NCI-H2029 (cell line): ENCODE data around the gene SNX5.

Experiments
- DNase-seq: peaks from one replicate; lab custom pipeline; 2025; lab: John Stamatoyannopoulos, UW

Gene SNX5

DNA sequence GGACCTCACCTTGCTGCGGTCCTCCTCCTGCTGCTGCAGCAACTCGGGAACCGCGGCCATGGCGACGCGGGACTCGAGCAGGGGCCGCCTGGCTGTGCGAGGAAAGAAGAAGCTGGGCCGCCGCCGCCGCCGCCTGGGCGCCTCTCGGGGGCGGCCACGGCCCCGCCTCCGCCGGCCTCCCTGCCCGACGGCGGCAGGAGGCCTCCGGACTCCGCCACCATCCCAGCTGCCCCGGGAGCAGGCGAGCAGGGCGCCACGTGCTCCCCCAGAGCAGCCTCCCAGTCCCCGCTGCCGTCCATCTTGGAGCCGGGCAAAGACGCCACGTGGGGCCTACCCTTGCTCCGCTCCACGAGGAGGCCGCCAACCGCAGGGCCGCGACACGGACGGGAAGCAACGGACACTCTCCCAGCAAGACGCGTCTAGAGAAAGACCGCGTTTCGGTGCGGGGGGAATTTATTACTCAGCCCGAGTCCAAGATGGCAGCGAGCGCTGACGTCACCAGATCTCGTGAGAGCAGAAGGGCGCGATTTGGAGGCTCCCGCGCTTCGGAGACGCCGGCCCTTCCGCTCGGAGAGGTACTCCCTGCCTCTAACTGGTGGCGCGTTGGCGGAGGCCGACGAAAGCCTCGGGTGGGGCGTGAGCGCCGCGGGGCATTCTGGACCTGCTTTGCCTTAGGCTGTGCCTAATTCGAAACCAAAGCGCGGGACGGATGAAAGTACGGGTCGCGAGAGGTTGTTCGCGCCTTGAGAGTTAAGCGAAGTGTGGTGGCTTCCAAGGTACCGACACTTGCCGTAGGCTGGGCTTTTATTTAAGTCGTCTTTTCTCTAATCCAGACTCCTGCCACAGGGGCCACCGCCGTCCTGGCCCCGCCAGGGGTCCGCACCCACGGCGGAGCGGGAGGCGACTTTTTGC lies at the start of gene SNX5, which contains the start of gene MGME1:
SNX5 (minus strand) TSS at position 429 of the 912 bp plus-strand sequence; CDS start at position 60, 369 bp downstream.
MGME1 (plus strand) TSS at position 653 of the 912 bp plus-strand sequence. CDS start 842 bp downstream, outside the sequence.
- peak; percentile 99 for DNase-seq

DNA sequence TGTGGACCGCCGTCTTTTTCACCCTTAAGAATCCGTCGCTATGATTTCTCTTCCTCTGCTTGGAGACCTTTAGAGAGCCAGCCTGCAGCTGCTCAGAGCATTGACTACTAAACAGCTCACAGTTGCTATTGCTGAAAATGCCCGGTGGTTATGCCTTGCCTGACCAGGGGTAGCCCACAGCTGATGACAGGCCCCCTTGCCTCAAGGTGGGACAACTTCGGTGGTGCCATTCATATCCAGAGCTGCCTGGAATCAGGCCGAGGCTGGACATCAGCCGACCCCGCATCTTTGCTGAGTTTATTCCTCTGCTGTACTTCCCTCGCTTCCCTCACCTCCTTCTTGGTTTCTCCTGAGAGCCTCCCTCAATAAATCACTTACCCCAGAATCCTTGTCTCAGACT lies 49.5 kb upstream of the SNX5 start:
- DNase-seq = no peak

DNA sequence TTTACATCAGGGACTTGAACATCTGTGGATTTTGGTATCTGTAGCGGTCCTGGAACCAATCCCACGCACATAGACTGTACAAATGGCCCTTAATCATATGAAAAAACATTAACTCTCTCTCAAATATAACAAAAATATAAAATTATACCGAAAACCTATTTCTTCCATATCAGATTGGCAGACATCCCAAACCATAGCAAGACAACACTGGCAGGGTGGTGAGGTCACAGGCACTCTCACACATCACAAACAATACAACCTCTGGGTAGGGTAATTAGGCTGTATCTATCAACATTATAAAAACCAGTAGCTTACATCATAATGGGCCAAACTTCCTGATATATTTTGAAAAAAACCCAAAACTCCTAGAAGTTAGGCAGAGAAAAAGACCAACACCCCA lies 48.2 kb upstream of the SNX5 start:
- DNase-seq = no peak

DNA sequence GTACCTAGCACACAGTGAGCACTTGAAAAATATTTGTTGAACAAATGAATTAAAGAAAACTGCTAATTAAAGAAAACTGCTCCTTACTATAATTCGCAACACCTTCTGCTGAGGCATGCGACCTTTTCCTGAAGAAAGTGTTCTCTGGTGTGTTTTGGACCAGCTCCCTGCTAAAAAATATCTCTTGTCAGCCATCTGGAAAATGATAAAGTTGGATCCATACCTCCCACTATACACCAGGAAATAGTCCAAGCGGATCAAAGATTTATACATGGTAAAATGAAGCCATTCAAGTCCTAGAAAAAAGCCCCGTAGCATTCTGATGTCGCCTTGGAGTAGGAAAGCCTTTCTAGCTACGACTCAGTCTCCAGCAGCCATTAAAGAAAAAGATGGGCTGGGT lies 45.8 kb upstream of the SNX5 start:
- no peak for DNase-seq

DNA sequence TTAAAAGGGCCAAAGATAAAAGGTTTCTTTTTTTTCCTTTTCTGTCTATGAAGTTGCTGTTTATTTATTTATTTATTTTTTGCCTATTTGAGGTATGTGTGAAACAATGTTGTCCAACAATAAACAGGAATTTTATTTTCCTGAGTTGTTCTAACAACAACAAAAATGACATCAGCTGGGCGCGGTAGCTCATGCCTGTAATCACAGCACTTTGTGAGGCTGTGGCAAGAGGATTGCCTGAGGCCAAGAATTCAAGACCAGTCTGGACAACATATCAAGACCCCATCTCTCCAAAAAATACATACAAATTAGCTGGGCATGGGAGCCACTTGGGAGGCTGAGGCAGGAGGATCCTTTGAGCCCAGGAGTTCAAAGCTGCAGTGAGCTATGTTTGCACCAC lies 44.3 kb upstream of the SNX5 start:
- no peak for DNase-seq

DNA sequence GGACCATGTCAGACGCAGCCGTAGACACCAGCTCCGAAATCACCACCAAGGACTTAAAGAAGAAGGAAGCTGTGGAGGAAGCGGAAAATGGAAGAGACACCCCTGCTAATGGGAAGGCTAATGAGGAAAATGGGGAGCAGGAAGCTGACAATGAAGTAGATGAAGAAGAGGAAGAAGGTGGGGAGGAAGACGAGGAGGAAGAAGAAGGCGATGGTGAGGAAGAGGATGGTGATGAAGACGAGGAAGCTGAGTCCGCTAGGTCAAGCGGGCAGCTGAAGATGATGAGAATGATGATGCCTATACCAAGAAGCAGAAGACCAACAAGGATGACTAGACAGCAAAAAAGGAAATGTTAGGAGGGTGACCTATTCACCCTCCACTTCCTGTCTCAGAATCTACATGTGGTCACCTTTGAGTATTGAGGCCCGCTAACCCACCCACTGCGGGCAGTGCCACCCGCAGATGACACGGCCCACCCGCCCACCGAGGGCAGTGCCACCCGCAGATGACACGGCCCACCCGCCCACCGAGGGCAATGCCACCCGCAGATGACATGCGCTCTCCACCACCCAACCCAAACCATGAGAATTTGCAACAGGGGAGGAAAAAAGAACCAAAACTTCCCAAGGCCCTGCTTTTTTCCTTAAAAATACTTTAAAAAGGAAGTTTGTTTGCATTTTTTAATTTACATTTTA lies 43.5 kb upstream of the SNX5 start:
- DNase-seq = no peak

DNA sequence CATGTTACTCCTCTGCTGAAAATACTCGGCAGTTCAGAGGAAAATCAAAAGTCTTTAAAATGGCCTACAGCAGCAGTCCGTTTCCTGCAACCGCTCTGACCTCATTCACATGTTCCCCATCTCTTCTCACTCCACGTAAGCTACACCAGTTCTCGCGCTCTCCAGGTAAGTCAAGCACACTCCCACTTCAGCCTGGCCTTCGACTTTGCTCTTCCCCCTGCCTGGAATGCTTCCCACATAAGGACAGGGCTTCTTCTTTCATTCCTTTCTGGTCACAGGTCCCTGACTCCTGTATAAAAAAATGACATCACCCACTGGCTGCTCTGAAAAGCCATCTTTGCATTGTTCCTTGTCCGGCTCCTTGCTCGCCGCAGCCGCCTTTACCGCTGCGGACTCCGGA lies 42.9 kb upstream of the SNX5 start:
- no peak for DNase-seq

DNA sequence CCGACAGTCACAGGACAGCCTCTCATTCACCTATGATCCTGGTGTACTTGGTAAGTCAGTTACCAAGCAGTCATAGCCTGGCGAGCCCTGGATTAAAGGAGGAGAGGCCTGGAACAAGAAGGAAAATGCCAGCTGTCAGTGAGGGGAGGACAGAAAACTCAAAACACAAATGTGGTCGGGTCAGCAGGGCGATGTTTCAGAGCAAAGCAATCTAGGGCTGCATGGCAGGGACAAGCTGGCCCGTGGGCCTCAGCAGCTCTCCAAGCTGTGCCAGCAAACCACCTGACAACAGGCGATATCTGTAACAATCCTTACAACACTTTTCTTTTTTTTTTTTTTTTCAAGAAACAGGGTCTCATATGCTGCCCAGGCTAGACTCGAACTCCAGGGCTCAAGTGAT lies 40.5 kb upstream of the SNX5 start:
- no peak for DNase-seq

DNA sequence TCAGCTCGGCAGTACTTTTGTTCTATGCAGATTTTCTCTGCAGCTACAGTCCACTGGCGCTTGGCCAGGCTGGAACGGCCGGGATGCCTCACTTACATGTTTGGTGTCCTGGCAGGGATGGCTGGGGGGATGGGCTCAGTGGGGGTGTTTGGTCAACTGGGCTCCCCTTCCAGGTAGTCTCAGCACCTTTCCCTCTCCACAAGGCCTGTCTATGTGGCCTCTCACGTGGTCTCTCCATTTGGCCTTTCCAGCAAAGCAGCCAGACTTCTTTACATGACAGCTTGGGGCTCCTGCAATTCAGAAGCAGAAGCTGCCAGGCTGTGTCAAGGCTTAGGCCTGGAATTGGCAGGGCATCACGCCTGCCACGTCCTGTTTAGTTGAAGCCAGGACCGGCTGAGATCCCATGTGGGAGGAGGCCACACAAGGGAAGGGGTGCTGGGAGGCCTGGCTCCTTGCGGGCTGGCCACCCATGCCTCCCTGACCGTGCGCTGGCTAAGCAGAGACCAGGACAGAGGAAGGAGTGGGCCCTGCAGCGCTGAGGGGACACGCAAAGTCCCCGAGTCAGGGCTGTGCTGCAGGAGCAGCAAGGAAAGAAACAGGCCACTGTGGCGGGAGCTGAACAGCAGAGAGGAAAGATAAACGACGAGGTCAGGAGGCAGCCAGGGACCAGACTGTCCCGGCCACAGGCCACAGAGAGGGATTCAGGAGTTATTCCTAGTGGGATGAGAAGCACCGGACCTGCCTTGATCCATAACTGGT lies 39.1 kb upstream of the SNX5 start:
- no peak for DNase-seq

DNA sequence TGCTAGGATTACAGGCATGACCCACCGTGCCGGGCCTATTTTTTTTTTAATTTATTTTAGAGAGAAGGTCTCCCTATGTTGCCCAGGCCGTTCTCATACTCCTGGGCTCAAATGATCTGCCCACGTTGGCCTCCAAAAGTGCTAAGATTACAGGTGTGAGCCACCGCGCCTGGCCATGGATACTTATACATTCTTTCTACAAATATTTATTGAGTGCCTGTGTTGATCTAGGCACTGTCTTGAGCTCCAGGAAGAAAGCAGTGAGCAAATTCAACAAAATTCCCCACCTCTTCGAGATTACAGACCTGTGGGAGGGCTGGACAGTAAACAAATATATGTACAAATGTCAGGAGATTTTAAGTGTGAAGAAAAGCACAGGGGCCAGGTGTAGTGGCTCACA lies 38.1 kb upstream of the SNX5 start:
- DNase-seq = no peak

DNA sequence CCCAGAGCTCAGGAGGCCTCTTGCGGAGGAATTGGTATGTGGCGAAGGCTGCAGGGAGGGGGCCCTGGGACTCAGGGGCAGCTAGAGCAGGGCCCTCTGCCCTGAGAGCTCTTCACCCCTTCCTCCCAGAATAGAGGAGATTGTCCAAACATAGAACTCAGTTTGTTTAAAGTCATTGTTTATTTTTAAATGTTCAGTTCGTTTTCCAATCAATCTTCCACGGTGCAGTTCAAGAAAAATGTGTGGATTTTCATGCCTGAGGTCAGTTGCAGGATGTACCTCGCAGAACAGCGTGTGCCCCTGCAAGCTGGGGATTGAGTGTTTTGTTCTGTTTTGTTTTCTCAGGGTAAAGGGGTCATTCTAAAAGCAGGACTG lies 37.4 kb upstream of the SNX5 start:
- DNase-seq = no peak

DNA sequence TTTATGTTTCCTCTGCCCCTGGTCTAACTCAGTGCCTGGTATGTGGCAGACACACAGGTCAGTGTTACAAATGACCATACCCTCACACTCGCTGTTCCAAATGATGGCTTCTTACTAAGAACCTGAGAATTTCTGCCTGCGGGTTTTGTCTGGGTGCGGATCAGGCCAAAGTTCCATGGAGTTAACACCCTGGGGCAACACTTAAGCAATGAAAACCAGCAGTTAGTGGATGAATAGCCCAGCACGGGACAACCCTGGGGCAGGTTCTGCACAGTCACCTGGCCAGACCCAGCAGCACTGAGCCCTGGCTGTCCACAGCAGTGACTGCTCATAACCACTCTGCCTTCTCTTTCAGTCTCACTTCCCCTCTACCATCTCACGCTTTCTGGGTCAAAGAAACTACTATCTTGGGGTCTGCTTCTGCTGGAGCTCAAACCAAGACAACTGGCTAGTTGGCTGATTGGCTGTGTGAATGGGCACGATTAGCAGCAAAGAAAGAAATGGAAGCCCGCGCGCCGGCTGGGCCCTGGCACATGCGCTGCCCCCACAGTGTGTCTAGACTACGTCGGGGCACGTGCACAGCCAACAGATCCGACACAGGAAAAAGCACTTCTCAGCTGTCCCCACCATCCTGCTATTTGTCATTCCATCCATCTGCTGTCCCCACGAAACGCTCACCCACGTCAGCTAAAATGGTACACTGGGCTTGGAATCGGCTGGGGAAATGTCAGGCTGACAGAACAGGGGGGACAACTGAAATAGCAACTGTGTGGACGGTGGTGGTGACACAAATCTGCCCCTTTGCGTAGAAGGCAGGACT lies 36.8 kb upstream of the SNX5 start:
- no peak for DNase-seq

DNA sequence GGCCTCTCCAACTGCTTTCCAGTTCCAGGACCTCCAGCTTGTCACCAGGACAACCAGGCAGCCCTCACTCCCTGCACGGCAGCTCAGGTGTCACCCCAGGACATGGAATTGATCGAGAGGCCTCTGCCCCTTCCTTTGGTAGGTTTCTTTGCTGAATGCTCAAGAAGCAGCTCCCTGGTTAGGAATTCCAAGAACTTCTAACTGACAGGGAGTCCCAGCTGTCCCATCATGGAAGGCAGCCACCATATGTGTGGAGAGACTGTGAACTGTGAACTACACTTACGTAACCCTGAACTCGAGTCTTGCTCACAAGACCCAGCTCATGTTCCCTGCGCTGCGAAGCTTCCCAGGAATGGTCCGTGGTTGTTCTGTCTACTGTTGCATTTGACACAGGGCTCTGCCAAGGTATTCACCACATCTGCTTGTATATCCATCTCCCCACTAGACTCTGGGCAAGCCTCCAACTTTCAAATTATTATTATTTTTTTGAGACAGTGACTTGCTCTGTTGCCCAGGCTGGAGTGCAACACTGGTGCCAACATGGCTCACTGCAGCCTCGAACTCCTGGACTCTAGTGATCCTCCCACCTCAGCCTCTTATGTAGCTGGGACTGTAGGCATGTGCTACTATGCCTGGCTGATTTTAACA lies 35.9 kb upstream of the SNX5 start:
- no peak for DNase-seq

DNA sequence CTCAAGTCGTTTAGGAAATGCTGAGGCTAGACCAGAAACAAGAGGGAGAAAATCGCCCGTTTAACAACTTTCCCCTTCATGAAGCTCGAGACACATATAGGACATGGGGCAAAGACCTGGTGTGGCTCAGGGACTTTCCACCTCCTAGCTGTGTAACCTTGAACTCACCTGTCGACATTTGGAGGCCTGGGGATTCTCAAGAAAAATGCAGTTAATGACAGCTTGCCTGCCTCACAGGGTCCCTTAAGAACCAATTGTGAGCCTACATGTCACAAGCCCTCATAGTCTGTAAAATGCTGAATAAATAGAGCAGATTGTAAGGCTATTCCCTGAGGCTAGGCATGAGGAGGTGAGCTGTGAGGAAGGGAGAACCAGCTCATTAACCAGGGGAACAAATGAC lies 35.3 kb upstream of the SNX5 start:
- DNase-seq = no peak

DNA sequence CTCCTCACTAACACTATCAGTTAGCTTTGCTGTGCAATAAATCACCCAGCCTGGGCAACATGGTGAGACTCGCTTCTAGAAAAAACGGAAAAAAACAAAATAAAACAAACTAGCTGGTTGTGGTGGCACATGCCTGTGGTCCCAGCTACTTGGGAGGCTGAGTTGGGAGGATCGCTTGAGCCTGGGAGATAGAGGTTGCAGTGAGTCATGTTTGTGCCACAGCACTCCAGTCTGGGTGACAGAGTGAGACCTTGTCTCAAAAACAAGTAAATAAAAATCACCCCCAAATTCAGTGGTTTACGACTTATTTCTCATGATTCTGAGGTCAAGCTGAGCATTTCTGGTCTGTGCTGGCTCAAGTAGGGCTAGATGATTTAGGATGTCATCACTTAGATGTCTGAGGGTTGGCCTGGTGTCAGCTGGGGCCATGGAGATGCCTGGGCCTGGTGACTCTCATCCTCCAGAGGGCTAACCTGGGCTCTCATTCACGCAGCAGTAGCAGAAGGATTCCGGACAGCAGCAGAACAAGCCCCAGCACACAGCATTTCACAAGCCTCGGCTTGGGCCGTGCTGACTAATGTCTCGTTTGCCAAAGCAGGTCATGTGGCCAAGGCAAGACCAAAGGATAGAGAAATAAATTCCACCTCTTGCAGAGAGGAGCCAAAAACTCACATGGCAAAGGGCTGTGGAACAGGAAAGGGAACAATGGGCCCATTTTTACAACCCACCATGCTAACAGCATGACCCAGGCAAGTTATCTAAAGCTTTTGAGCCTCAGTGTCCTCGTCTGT lies 32.7 kb upstream of the SNX5 start:
- DNase-seq = no peak

DNA sequence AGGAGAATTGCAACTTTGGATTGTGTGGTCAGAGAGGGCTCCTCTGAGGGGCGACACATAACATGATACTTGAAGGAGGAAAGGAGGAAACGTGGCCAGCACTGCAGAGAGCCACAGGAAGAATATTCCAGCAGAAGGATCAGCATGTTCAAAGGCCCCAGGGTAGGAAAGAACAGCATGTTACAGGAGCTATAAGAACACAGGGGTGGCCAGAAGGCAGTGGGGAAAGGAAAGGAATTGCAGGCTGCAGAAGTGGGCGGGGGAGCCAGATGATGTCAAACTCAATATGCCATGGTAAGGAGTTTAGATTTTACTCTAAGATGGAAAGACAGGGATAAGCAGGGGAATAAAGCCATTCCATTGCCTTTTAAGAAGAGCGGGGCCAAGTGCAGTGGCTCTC lies 31.0 kb upstream of the SNX5 start:
- DNase-seq = no peak

DNA sequence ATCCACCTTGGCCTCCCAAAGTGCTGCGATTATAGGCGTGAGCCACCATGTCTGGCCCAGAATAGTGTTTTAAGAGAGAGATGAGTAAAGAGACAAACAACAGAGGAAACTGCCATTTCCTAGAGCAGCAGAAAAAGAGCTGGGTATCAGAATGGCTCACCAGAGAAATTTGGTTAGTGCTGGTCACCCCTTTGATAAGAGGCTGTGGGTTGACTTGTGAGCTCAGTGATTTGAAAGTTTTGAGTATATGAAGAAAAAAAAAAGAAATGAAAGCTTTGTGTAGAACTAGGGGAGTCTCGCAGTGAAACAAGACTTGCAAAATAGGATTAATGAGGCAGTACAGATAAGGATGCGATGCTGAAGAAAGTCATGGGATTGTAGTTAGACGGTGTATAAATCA lies 29.9 kb upstream of the SNX5 start:
- DNase-seq = no peak

DNA sequence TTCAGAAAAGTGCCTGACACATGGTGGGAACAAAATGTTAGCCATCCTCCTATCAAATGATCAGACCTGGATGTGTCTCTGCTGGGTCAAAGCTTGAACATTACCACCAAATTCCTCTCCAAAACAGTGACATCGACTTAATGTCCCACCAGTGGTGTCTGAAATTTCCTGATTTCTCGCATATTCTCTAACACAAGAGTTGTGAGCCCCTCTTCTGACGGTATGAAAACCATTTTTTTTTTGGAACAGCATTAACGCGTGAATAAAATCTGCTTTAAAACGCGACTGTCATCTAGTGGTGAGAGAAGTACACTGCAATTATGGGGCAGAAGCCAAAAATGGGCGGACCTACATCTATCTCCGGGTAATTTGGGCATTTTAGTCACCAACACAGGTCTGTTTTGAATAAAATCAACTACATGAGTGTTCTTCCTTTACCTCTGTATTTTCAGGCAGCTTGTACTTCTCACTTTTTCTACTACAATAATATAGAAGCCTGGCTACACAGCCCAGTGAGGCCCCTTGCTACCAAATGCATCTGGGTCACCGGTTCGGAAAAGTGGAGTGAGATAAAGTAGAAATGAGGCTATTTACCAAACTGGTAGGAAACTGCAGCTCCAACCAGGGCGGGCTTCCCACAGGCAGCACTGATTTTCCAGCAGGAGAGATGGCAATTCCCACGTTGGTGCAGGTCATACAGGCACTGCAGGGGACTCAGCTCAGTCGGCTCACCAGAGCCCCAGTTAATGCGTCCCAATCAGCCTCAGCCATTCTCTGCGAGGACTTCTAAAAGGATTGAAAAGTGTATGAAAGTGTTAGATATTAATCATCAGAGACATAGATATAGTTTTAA lies 27.6 kb upstream of the SNX5 start:
- DNase-seq = peak; percentile 55

DNA sequence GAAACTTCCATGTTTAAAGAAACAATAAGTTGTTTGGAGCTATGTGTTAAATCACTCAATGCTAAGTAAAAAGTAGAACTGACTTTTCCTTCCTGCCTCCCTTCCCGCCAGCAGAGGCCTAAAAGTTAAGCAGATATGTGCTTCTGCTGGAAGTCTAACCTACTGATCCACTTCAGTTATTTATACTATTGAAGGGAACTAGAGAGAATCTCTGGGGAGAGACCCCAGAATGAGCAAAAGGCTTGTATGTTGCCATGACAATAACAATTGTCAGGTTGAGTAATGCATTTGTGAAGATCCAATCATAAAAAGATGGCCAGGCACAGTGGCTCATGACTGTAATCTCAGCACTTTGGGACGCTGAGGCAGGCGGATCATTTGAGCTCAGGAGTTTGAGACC lies 25.0 kb upstream of the SNX5 start:
- no peak for DNase-seq
